Stomach (tissue), 9 donors: ENCODE data around the gene IL4I1. TPM values are rescaled to one million over a fixed set of nuclear protein-coding genes. Genes with fewer than 3 reads are reported as not detected.

Experiments
- DNase-seq, 2 donors: peaks; one replicate each; pipeline versions ENCODE4 v3.0.0 to v3.0.0-alpha.2; 2013 to 2019
- H3K27ac ChIP-seq, 5 donors: fragments of 200-600 bp in 4 of 5; sonication (generic) in 4 of 5; one replicate each; pipeline ENCODE4 v1.5.1; 2013 to 2019; ENCODE audit warnings: mild to moderate bottlenecking in 1 of 5, moderate library complexity in 1 of 5
- H3K27me3 ChIP-seq, 3 donors: fragments of 200-600 bp; sonication (generic); one replicate each; pipeline ENCODE4 v1.5.1; 2017 to 2019; ENCODE audit warnings: mixed run types in 1 of 3
- H3K36me3 ChIP-seq, 4 donors: fragments of 200-600 bp; sonication (generic); 1 replicate in 3 of 4; 2 replicates in 1 of 4; pipeline ENCODE4 v1.5.1; 2016 to 2019
- H3K4me1 ChIP-seq, 4 donors: fragments of 200-600 bp; sonication (generic); one replicate each; pipeline ENCODE4 v1.5.1; 2016 to 2019
- H3K4me3 ChIP-seq, 4 donors: fragments of 200-600 bp; sonication (generic) in 3 of 4; one replicate each; pipeline ENCODE4 v1.5.1; 2016 to 2019; ENCODE audit warnings: mild to moderate bottlenecking in 1 of 4
- H3K9me3 ChIP-seq, 4 donors: fragments of 200-600 bp; sonication (generic); one replicate each; pipeline ENCODE4 v1.5.1; 2016 to 2019
- CTCF ChIP-seq, 7 experiments: fragments of 450-650 bp in 4 of 7; fragments of 200-600 bp in 3 of 7; sonication (generic) in 3 of 7; IDR thresholded peaks; one replicate each; pipeline ENCODE4 v1.5.1; 2016 to 2019; ENCODE audit warnings: antibody characterized with exemption in 7 of 7, control low read depth in 2 of 7, mild to moderate bottlenecking in 1 of 7
- EP300 ChIP-seq: sonication (generic); formaldehyde crosslinking; IDR thresholded peaks from one replicate; pipeline ENCODE4 v1.6.1; 2017; ENCODE audit warnings: antibody characterized with exemption
- POLR2A ChIP-seq, 4 donors: fragments of 450-650 bp; IDR thresholded peaks; one replicate each; pipeline ENCODE4 v1.6.1; 2016; ENCODE audit warnings: antibody characterized with exemption in 4 of 4, control low read depth in 2 of 4, mild to moderate bottlenecking in 1 of 4, moderate library complexity in 1 of 4
- POLR2AphosphoS5 ChIP-seq, 3 donors: sonication (generic); formaldehyde crosslinking; IDR thresholded peaks; one replicate each; pipeline ENCODE4 v1.6.1; 2016; ENCODE audit warnings: antibody characterized with exemption in 3 of 3
- WGBS, 5 donors: extraction: QIAGEN DNeasy Blood & Tissue Kit in 3 of 5; methylation state at CpG; one replicate each; pipeline versions ENCODE4 v1.1.5 to v1.1.7; 2013 to 2018; 5-methylcytosine and 5-hydroxymethylcytosine counted together
- intact Hi-C: fragments of 100-400 bp; cut with DNase I; formaldehyde crosslinking; loops from one replicate; pipeline ENCODE4 v1.15.1; 2023; ENCODE audit warnings: low total_unique reads
- polyA plus RNA-seq, 3 donors: library from polyadenylated mRNA; stranded (reverse); fragments of 200-250 nt; gene quantifications; one replicate each; pipeline ENCODE4 v1.2.3, GENCODE V29; 2013
- total RNA-seq, 5 donors: library from RNA; depleted of rRNA; stranded (reverse); fragments of >200 nt; gene quantifications; one replicate each; pipeline versions ENCODE4 v1.1.0 to v1.2.3, GENCODE V29; 2014 to 2016
- donor health status: healthy with polysubstance abuse.
- donor health status: Bipolar disorder and iron deficiency.
- donor health status: healthy.

The IL4I1 gene
- total and polyA plus RNA-seq, 8 donors, result 0.45 to 1.1 (median 0.66) TPM; not detected in 2

- no peaks in the 10 kb centered on the region for H3K9me3 ChIP-seq
- peaks cover 12 to 25% (median 18%) of the 10 kb centered on the region in 4 donors for H3K4me1 ChIP-seq
- H3K4me3 ChIP-seq, result no peak overlapping the region
- no peak for DNase-seq
- 62 to 75% (median 65%) methylated on average over 14 to 17 of the region's 17 CpGs for WGBS, 5 donors
- intact Hi-C loops, result no loop called here
- H3K27me3 ChIP-seq, result peaks cover 0 to 29% (median 4%) of the 10 kb centered on the region in 3 donors
- H3K36me3 ChIP-seq, result no peaks in the 10 kb centered on the region
- peak overlapping the region in 1 of 5 donors; percentile 66 for H3K27ac ChIP-seq
- TF ChIP-seq EP300, result no peak
- no peak for TF ChIP-seq POLR2A (IDR thresholded peaks at IDR 0.05)
- no peak for TF ChIP-seq CTCF (IDR thresholded peaks at IDR 0.05)
These were observed 955 bp downstream of the IL4I1 start for GRCh38 chr19:49895566-49896297.

DNA sequence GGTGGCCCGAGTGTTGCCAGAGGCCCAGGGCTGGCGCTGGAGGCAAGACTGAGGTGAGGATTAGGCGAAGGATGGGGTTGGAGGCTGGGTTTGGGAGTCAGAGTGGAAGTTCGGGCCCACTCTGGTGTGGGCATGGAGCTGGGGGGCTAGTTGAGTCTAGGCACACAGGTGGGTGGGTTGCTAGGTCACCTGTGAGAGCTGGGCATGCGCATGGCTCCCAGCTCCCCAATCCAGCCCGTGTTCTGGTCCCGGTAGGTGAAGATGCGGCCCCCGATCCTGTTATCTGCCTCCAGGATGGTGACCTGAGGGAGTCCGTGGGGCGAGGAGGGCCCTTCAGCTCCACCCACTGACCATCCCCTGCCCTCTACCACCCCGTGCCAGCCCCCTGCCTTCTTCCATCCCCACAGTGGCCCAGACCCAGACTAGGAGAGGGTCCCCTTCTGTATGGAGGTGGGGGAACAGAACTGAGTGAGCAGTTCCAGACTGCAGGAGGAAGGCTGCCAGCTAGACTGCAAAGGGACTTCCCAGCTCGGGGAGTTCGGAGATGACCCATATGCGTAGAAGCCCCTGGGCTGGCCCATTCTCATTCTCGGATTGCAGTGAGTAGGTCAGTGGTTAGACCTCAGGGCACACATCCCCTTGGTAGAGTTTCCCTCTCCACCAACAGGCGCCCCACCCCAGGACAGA, 1.7 kb downstream of the IL4I1 start:
- H3K4me3 ChIP-seq, result no peak overlapping the region
- peaks cover 0 to 36% (median 11%) of the 10 kb centered on the region in 3 donors for H3K27me3 ChIP-seq
- 75 to 88% (median 81%) methylated on average over 13 to 17 of the region's 17 CpGs for WGBS, 5 donors
- H3K27ac ChIP-seq, result no peak overlapping the region
- H3K4me1 ChIP-seq, result peaks cover 19 to 32% (median 25%) of the 10 kb centered on the region in 4 donors
- TF ChIP-seq POLR2A (IDR thresholded peaks at IDR 0.05) (no peak), CTCF (IDR thresholded peaks at IDR 0.05) (no peak), EP300 (no peak), POLR2AphosphoS5 (IDR thresholded peaks at IDR 0.05) (no peak)
- H3K9me3 ChIP-seq, result no peaks in the 10 kb centered on the region
- intact Hi-C loops, result no loop called here
- no peak for DNase-seq
- H3K36me3 ChIP-seq, result no peaks in the 10 kb centered on the region

GRCh38 chr19:49894011-49894664, 2.5 kb downstream of the IL4I1 start:
- intact Hi-C loops, result no loop called here
- no peaks in the 10 kb centered on the region for H3K9me3 ChIP-seq
- no peak overlapping the region for H3K27ac ChIP-seq
- peaks cover 19 to 37% (median 30%) of the 10 kb centered on the region in 4 donors for H3K4me1 ChIP-seq
- H3K27me3 ChIP-seq, result peaks cover 0 to 41% (median 16%) of the 10 kb centered on the region in 3 donors
- no peaks in the 10 kb centered on the region for H3K36me3 ChIP-seq
- DNase-seq, result no peak
- 91 to 93% (median 92%) methylated on average over 18 of the region's 18 CpGs for WGBS, 5 donors
- TF ChIP-seq POLR2A (IDR thresholded peaks at IDR 0.05) (no peak), CTCF (IDR thresholded peaks at IDR 0.05) (no peak), POLR2AphosphoS5 (IDR thresholded peaks at IDR 0.05) (no peak), EP300 (no peak)
- H3K4me3 ChIP-seq, result no peak overlapping the region

- H3K36me3 ChIP-seq, result peaks cover 0 to 14% (median 14%) of the 10 kb centered on the region in 4 donors
- TF ChIP-seq CTCF (IDR thresholded peaks at IDR 0.05), result no peak
- TF ChIP-seq EP300, result no peak
- TF ChIP-seq POLR2A (IDR thresholded peaks at IDR 0.05), result no peak
- TF ChIP-seq POLR2AphosphoS5 (IDR thresholded peaks at IDR 0.05), result no peak
- H3K27me3 ChIP-seq, result peaks cover 0 to 40% (median 16%) of the 10 kb centered on the region in 3 donors
- intact Hi-C loops, result no loop called here
- peaks cover 14 to 31% (median 26%) of the 10 kb centered on the region in 4 donors for H3K4me1 ChIP-seq
- H3K4me3 ChIP-seq, result no peak overlapping the region
- DNase-seq, result no peak
- WGBS, 5 donors, result 76 to 92% (median 88%) methylated on average over 1 of the region's 1 CpG
- no peaks in the 10 kb centered on the region for H3K9me3 ChIP-seq
- H3K27ac ChIP-seq, result no peak overlapping the region
These were observed 4.0 kb downstream of the IL4I1 start for GRCh38 chr19:49892716-49893115.
